ENCODE results near the gene HOXC4.
"Not testable (repeated sequence)": the region's sequence is repeated elsewhere in the genome, so short reads cannot be mapped to it uniquely, and the experiment has no call there.

Gene HOXC4

DNA sequence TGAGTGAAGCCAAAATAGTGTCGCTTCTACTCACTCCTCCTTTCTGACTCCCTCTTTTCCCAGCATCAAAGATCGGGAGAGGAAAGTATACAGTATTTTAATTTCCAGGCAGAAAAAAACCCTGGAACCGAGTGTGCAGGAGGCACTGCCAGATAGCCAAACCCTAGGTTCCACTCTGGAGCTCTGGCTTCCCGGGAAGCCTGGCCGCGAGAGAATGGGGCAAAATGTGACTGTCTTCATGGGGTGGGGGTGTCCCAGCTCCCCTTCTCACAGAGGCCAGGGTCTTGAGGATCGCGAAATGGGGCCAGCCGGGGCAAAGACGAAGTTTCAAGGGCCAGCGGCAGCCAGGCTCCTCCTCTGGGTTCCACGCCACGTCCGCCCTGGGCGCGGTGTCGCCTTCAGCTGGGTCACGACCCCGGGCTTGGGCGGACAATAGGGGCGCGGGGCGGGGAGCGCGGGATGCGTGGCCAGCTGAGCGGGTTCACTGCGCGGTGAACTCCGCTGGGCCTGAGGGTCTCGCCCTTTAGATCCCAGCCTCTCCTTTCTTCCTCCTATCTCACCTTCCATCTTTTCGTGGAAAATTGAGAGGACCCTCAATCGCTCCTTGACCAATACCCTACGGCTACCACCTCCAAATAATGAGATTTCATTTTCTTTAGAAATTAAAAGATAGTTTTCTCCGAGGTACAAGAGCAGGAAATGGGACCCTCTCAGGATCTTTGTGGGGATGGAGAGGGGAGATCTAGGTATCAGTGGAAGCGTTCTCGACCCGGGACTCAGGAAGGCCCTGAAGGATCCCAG is 6.7 kb downstream of the HOXC4 start:
- no peak for DNase-seq

- DNase-seq = no peak
These were observed 7.5 kb downstream of the HOXC4 start for GRCh38 chr12:54060975-54061778.

- no peak for DNase-seq
These were observed 12.0 kb downstream of the HOXC4 start for GRCh38 chr12:54065677-54066076.

DNA sequence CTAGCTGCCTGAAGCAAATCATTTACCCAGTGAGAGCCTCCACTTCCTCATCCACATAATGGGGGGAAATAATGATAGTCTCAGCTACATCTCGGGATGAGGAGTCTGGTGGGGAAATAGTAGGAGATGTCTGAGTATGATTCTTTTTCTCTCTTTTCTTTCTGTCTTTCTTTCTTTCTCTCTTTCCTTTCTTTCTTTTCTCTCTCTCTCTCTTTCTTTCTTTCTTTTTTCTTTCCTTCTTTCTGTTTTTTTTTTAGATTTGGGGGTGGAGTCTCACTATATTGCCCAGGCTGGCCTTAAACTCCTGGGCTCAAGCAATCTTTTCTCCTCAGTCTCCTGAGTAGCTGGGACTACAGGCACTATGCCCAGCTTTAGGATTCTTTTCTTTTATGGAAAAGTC is 12.8 kb downstream of the HOXC4 start:
- DNase-seq = no peak

GRCh38 chr12:54068418-54069070 is 14.9 kb downstream of the HOXC4 start:
- DNase-seq = no peak

DNA sequence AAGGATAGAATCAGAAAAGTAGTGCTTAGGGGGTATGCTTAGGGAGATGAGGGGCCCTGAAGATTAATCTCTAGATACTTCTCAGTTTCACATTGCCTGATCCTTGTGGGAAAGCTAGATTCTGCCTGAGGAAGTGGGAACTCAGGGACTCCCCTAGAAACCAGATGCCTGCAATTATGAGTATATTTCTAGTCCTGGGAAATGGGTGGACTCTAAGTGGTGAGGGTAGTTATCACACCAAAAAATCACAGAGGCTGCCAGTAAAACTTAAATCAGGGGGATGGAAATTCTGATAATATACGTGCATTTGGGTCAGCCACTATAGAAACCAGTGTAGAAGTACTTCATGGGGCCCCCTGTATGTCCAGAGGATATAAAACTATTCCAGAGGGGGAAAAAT is 18.3 kb downstream of the HOXC4 start:
- DNase-seq = no peak

GRCh38 chr12:54074308-54074707 is 20.7 kb downstream of the HOXC4 start:
- no peak for DNase-seq

- no peak for DNase-seq
These were observed 21.8 kb downstream of the HOXC4 start for GRCh38 chr12:54075409-54075808.

GRCh38 chr12:54075974-54076373 is 22.3 kb downstream of the HOXC4 start:
- DNase-seq = no peak

- not testable (repeated sequence) for DNase-seq
These were observed 24.2 kb downstream of the HOXC4 start for GRCh38 chr12:54077843-54078242.

GRCh38 chr12:54079115-54079514 is 25.5 kb downstream of the HOXC4 start:
- DNase-seq = not testable (repeated sequence)

GRCh38 chr12:54080008-54080924 is 26.6 kb downstream of the HOXC4 start:
- DNase-seq = not testable (repeated sequence)

- DNase-seq = not testable (repeated sequence)
These were observed 27.4 kb downstream of the HOXC4 start for GRCh38 chr12:54081053-54081514.

DNA sequence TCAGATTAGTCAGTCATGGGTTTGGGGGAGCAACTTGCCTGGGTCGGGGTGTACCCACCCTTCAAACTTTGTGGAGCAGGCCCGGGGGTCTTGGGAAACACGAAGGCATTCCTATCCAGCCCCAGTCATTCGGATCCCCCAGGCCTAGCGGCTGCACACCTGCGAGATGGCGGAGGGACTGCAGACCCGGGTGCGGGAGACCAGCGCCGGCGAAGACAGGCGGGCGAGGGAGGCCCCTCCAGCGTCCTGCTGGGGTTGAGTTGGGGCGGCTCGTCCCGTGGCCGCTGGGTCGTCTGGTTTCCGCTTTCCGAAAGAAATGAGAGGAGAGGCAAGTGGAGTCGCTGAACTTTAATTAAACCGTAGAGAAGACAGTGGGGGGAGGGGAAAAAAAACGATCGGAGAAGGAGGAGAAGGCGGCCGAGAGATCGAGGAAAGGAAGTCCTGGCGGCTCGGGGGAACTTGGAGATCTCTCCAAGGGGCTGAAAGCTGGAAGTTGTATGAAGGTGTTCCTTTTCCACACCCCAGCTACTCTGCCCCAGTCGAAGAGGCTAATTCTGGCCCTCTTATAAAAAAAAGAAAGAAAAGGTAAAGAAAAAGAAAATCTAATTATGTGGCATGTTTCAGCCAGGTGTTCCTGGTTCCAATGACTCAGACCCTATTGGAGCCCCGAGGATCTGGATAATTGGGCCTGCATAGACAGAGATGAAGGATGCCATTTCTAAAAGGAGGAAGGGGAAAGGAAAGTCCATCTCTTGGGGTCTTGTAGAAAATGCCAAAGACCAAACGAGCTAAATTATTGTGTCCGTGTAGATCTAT is 28.2 kb downstream of the HOXC4 start:
- DNase-seq = not testable (repeated sequence)

DNA sequence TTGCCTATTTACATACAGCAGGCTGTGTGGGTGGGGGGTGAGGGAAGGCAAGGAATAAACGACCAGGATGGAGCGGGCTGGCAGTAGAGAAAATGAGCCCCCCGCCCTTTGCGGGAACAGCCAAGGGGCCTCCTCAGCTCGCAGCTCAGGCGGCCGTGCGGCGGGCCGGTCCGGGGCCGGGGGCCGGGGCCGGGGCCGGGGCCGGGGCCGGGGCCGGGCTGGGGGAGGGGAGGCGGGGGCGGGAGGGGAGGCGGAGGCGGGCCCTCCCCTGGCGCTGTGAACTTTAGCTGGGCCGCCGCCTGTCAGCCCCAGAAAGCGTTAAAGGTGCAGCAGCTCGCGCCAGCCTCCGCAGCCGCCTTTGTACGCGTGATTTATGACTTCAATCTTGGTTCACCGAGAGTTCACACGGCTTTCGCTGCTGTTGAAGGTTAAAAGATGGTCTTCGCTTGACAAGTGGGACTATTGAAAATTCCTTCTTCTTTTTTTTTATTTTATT is 28.8 kb downstream of the HOXC4 start:
- no peak for DNase-seq

GRCh38 chr12:54088011-54088410 is 34.4 kb downstream of the HOXC4 start:
- not testable (repeated sequence) for DNase-seq

GRCh38 chr12:54089465-54089864 is 35.8 kb downstream of the HOXC4 start:
- DNase-seq = not testable (repeated sequence)

GRCh38 chr12:54090312-54090711 is 36.7 kb downstream of the HOXC4 start:
- DNase-seq = not testable (repeated sequence)

DNA sequence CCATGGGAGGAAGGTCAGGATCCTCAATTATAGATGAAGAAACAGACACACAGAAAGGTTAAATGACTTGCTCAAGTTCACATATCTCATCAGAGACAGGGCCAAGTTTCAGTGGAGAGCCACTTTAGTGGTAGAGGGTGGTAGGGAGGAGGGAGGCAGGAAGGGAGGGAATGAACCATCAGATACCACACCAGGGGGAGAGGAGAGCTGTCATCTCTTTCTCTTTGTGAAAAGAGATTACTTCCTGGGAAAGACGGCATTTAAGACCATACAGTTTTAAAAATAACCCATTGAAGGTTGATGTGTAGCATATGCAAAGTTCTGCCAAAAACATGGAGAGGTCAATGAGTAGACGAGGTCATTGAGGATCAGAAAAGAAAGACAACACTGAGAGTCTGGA is 39.3 kb downstream of the HOXC4 start:
- not testable (repeated sequence) for DNase-seq

GRCh38 chr12:54095928-54096327 is 42.3 kb downstream of the HOXC4 start:
- not testable (repeated sequence) for DNase-seq

- not testable (repeated sequence) for DNase-seq
These were observed 45.0 kb downstream of the HOXC4 start for GRCh38 chr12:54098644-54099043.

Data from AML-193 (cell line).